Measurements from ENCODE around the gene STK32A. TPM values are rescaled to one million over a fixed set of nuclear protein-coding genes. Genes with fewer than 3 reads are reported as not detected.

Gene STK32A
- polyA plus RNA-seq, 2 of the 4 experiments (the other 2 are of a cell fraction) = 0.45 to 1.2 TPM

- Histone ChIP-seq H3K4me2 (no peak overlapping the region), H3K9me3 (peaks cover 4% of the 10 kb centered on the region; the same call in 2 of the 3 replicates), H3K4me1 (no peaks in the 10 kb centered on the region), H3K27ac (no peak overlapping the region), H3K4me3 (no peak overlapping the region)
- DNase-seq (ENCODE audit: low read depth in 1 of 2, low spot score in 1 of 2) = no peak
- TF ChIP-seq NFE2L2 (conservative IDR thresholded peaks at IDR 0.05; ENCODE audit: low read length) (no peak), CBX8 (IDR thresholded peaks at IDR 0.05) (no peak), FOXS1 (CRISPR knock-in tag; IDR thresholded peaks at IDR 0.05) (no peak), HOXB13 (CRISPR knock-in tag; IDR thresholded peaks at IDR 0.05; ENCODE audit: low read depth) (no peak), SMC3 (IDR thresholded peaks at IDR 0.05) (no peak), BHLHE40 (IDR thresholded peaks at IDR 0.05; ENCODE audit: low read depth, low read length) (no peak), RCOR1 (IDR thresholded peaks at IDR 0.05; ENCODE audit: low read depth, low read length) (no peak)
- ChIA-PET POLR2A (no interaction called here), CTCF (interaction anchor here (1.4 to 4.0 kb wide), 2 partner anchors 8 to 194 kb away, joined by 5 to 14 read pairs; no protein-coding TSS in a partner anchor)
- FAIRE-seq = no peak
- 43% methylated on average over 3 of the region's 4 CpGs for WGBS (ENCODE audit: missing lambda C conversion rate)
- no peak for ATAC-seq
These were observed 147.9 kb downstream of the STK32A start for GRCh38 chr5:147382776-147383175.

DNA sequence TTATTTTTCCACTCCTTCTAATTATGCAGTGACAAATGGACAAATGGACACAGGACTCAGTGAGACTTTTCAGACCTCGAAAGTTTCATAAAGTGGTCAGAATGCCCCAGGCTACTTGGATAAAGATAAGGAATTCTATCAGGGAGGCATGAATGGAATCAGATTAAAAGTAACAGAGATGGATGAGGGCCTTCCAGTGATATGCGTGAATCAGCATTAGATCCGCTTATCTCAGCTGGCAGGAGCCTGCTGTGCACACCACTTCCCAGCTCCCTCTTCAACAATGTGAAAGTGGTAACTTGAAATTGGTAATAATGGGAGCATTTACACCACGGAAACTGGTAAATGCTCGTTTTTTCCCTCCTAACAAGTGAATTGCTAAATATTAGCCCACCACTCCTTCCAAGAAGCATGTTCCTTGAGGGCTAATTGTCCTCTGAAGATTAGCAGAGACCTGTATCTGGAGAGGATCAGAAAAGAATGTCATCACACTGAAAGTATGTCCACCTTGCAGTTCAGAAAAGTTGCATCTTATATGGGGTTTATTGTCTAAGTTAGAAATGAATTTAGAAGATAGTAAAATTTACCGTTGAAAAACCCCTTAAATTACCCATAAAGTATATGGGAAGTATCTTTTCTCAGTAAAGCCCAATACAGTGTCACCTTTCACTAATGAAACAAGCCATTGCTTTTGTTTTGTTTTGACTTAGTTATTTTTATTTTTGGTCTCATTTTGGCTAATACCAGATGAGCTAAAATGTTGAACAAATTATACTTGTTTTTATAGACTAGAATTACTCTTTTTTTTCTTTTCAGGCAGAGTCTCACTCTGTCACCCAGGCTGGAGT, 149.7 kb downstream of the STK32A start:
- POLR2A ChIA-PET = no interaction called here
- no peaks in the 10 kb centered on the region for H3K4me1 ChIP-seq
- no peak overlapping the region for H3K4me2 ChIP-seq
- no peak for DNase-seq (ENCODE audit: low read depth in 1 of 2, low spot score in 1 of 2)
- CTCF ChIA-PET = interaction anchor here (2.4 kb wide), 1 partner anchor 15 kb away, joined by 10 read pairs; no protein-coding TSS in a partner anchor
- H3K9me3 ChIP-seq = no peaks in the 10 kb centered on the region
- TF ChIP-seq MAFK (IDR thresholded peaks at IDR 0.05; ENCODE audit: partially characterized antibody) (no peak), HMGXB4 (CRISPR knock-in tag; IDR thresholded peaks at IDR 0.05; ENCODE audit: borderline replicate concordance) (no peak), ELK1 (IDR thresholded peaks at IDR 0.05; ENCODE audit: low read depth, low read length) (no peak), NPAS2 (CRISPR knock-in tag; IDR thresholded peaks at IDR 0.05; ENCODE audit: borderline replicate concordance) (no peak), NFE2L2 (conservative IDR thresholded peaks at IDR 0.05; ENCODE audit: low read length) (no peak), CEBPB (IDR thresholded peaks at IDR 0.05) (no peak), HEYL (CRISPR knock-in tag; IDR thresholded peaks at IDR 0.05) (no peak), ZNF302 (CRISPR knock-in tag; IDR thresholded peaks at IDR 0.05) (no peak), FOXS1 (CRISPR knock-in tag; IDR thresholded peaks at IDR 0.05) (no peak)
- TF ChIP-seq, protein P1, sequence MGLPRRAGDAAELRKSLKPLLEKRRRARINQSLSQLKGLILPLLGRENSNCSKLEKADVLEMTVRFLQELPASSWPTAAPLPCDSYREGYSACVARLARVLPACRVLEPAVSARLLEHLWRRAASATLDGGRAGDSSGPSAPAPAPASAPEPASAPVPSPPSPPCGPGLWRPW (IDR thresholded peaks at IDR 0.05) = no peak
- no peak for ATAC-seq
- no peak overlapping the region for H3K27ac ChIP-seq
- no peak overlapping the region for H3K4me3 ChIP-seq
- 42% methylated on average over 6 of the region's 6 CpGs for WGBS (ENCODE audit: missing lambda C conversion rate)
- no peak for FAIRE-seq

DNA sequence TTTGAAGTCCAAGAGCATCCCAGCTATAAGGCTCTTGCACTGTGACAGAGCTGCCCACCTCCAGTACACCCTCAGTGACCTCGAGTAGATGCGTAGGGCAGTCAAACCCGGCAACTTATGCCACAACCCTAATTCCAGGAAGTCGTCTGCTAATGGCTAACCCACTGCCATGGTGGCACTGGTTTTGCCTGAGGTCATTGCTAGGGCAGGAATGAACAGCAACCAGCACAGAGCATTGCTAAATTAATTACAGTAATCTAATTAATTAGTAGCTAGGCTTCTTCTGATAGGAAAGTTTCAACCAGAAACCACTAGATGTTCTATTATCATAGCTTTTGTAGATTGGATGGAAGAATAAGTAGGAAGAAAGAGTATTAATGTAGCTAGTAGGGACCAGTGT, 152.3 kb downstream of the STK32A start:
- FAIRE-seq (no peak), ATAC-seq (no peak), DNase-seq (ENCODE audit: low read depth in 1 of 2, low spot score in 1 of 2) (no peak)
- no peaks in the 10 kb centered on the region for H3K9me3 ChIP-seq
- TF ChIP-seq TFCP2L1 (CRISPR knock-in tag; IDR thresholded peaks at IDR 0.05) (no peak), JUNB (IDR thresholded peaks at IDR 0.05) (no peak), MAFK (IDR thresholded peaks at IDR 0.05; ENCODE audit: partially characterized antibody) (no peak), ZC3H11A (IDR thresholded peaks at IDR 0.05) (no peak), HOXB13 (CRISPR knock-in tag; IDR thresholded peaks at IDR 0.05; ENCODE audit: low read depth) (no peak), EHMT2 (IDR thresholded peaks at IDR 0.05; ENCODE audit: low read depth) (no peak)
- no peak overlapping the region for H3K4me3 ChIP-seq
- CTCF ChIA-PET = interaction anchor here (0.9 to 2.2 kb wide), 3 partner anchors 13 to 163 kb away, joined by 3 to 12 read pairs (median 6); no protein-coding TSS in a partner anchor
- POLR2A ChIA-PET = no interaction called here
- no peak overlapping the region for H3K4me2 ChIP-seq
- H3K27ac ChIP-seq = no peak overlapping the region
- WGBS (ENCODE audit: missing lambda C conversion rate) = 45% methylated on average over 4 of the region's 4 CpGs
- H3K4me1 ChIP-seq = no peaks in the 10 kb centered on the region

All from A549 (cell line).